MM.1S (cell line): ENCODE measurements around the gene PRG3.

Source experiments
- EZH2phosphoT487 ChIP-seq: fragments of 300-600 bp; sonication (generic); IDR thresholded peaks from 2 replicates; pipeline ENCODE4 v1.6.1; 2018; ENCODE audit warnings: antibody characterized with exemption, low read length
- TF ChIP-seq, protein P1 (sequence below): fragments of 300-600 bp; sonication (generic); IDR thresholded peaks from 2 replicates; pipeline ENCODE4 v1.5.1; 2016; ENCODE audit warnings: antibody characterized with exemption, low read length, mixed read lengths

DNA sequence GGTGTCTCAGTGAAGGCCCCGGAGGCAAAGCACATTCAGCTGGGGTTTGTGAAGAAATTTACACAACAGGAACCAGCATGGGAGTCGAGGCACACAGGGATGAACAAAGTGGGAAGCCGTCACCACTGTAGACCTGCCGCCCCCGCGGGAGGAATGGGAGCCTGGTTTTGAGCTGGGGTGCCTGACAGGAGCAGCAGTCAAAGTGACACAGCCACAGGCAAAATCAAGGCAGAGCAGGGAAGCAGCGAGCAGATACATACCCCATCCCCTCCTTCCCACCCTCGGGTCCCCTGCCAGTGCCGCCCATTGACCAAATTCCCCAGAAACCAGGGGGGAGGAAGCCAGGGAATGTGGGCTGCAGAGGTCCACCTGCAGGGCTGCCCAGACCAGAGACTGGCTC lies 22.0 kb downstream of the PRG3 start:
- TF ChIP-seq EZH2phosphoT487: no peak
- TF ChIP-seq, protein P1, sequence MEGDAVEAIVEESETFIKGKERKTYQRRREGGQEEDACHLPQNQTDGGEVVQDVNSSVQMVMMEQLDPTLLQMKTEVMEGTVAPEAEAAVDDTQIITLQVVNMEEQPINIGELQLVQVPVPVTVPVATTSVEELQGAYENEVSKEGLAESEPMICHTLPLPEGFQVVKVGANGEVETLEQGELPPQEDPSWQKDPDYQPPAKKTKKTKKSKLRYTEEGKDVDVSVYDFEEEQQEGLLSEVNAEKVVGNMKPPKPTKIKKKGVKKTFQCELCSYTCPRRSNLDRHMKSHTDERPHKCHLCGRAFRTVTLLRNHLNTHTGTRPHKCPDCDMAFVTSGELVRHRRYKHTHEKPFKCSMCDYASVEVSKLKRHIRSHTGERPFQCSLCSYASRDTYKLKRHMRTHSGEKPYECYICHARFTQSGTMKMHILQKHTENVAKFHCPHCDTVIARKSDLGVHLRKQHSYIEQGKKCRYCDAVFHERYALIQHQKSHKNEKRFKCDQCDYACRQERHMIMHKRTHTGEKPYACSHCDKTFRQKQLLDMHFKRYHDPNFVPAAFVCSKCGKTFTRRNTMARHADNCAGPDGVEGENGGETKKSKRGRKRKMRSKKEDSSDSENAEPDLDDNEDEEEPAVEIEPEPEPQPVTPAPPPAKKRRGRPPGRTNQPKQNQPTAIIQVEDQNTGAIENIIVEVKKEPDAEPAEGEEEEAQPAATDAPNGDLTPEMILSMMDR: no peak
